HuH-7.5 (cell line): Measurements from ENCODE around the gene IFT52.
"Not testable (repeated sequence)": the region's sequence is repeated elsewhere in the genome, so short reads cannot be mapped to it uniquely, and the experiment has no call there.

Experiments used
- DNase-seq: peaks from one replicate; pipeline ENCODE4 v3.0.0; 2011; ENCODE audit warnings: low spot score

The IFT52 gene

GRCh38 chr20:43651650-43652184, 61.0 kb downstream of the IFT52 start:
- DNase-seq: not testable (repeated sequence)

GRCh38 chr20:43653966-43654365, 63.2 kb downstream of the IFT52 start:
- no peak for DNase-seq

- not testable (repeated sequence) for DNase-seq
These were observed 64.4 kb downstream of the IFT52 start for GRCh38 chr20:43655176-43655575.

GRCh38 chr20:43655937-43656336, 65.2 kb downstream of the IFT52 start:
- no peak for DNase-seq

- DNase-seq: peak; percentile 35
These were observed 67.5 kb downstream of the IFT52 start for GRCh38 chr20:43658069-43658722.

- DNase-seq: no peak
These were observed 68.1 kb downstream of the IFT52 start for GRCh38 chr20:43658723-43659419.

- DNase-seq: no peak
These were observed 72.4 kb downstream of the IFT52 start for GRCh38 chr20:43662943-43663655.

GRCh38 chr20:43665466-43666176, 74.9 kb downstream of the IFT52 start:
- no peak for DNase-seq

- peak; percentile 64 for DNase-seq
These were observed 75.9 kb downstream of the IFT52 start, which contains the start of gene MYBL2 for GRCh38 chr20:43666376-43667328. Gene MYBL2, plus strand, starts transcription at chr20:43667114. Its CDS starts 170 bp downstream, at chr20:43667284.

- peak; percentile 41 for DNase-seq
These were observed 76.8 kb downstream of the IFT52 start for GRCh38 chr20:43667341-43668132.

- no peak for DNase-seq
These were observed 78.6 kb downstream of the IFT52 start for GRCh38 chr20:43669332-43669731.

GRCh38 chr20:43670423-43670822, 79.7 kb downstream of the IFT52 start:
- no peak for DNase-seq

- DNase-seq: no peak
These were observed 85.6 kb downstream of the IFT52 start for GRCh38 chr20:43676368-43676767.

GRCh38 chr20:43680981-43681380, 90.2 kb downstream of the IFT52 start:
- no peak for DNase-seq

GRCh38 chr20:43681468-43681942, 90.8 kb downstream of the IFT52 start:
- no peak for DNase-seq

- no peak for DNase-seq
These were observed 91.3 kb downstream of the IFT52 start for GRCh38 chr20:43681991-43682410.

GRCh38 chr20:43682446-43682845, 91.7 kb downstream of the IFT52 start:
- no peak for DNase-seq

- DNase-seq: no peak
These were observed 96.1 kb downstream of the IFT52 start for GRCh38 chr20:43686820-43687219.

- no peak for DNase-seq
These were observed 98.4 kb downstream of the IFT52 start for GRCh38 chr20:43689165-43689564.
